GM18861 (cell line): Measurements from ENCODE around the gene ORMDL3.
"Not testable (repeated sequence)": the region's sequence is repeated elsewhere in the genome, so short reads cannot be mapped to it uniquely, and the experiment has no call there.

Experiments
- ATAC-seq: cut with Tn5 transposase; IDR thresholded peaks from one replicate; pipeline ENCODE4 v1.9.1; 2021; ENCODE audit not compliant: unreplicated experiment

ORMDL3 gene

DNA sequence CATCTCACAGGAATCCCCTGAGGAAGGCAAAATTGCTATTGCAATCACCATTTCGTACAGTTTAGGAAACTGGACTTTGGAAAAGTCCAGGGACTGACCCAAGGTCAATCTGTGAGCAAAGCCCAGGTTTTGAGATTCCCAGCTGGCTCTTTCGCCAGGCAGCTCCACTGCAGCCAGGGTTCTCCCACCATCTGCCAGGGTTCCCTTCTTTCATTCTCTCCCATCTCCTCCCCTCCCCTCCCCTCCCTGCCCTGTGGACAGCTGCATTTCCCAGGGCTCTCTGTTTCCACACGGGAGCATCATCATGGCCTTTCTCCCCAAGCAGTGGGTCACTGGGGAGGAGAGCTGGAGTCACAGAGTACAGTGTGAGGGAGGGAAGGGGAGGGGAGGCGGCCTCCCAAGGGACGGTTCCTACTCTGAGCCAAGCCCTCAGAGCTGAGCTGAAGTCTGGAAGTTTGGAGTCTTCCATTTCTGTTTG, 23.5 kb upstream of the ORMDL3 start:
- ATAC-seq: no peak

DNA sequence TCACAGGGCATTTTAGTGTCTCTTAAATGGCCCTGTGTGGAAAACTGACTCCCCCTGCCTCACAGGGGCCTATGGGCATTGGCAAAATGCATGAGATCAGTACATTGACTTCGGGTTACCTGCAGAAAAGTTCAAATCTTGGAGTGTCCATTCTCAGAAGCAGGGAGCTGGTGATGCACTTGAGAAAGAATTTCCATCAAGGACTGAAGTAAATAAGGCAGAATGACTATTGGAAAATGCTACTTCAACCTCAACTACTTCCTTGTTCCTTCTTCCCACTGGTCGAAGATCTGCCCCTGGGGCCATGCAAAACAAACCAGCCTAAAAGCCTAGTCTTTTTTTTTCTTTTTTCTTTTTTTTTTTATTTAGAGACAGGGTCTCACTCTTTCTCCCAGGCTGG, 21.6 kb upstream of the ORMDL3 start:
- ATAC-seq: no peak

DNA sequence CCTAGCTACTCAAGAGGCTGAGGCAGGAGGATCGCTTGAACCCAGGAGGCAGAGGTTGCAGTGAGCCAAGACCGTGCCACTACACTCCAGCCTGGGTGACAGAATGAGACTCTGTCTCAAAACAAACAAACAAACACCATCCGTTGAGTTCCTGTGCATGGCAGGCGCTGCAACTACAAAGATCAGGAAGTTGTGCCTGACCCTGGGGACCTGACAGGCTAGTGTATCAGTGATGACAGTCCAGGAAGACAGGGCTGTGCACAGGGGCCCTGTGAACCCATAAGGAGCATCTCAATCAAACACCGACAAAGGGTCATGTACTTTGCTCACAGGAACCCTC, 21.1 kb upstream of the ORMDL3 start:
- ATAC-seq: not testable (repeated sequence)

DNA sequence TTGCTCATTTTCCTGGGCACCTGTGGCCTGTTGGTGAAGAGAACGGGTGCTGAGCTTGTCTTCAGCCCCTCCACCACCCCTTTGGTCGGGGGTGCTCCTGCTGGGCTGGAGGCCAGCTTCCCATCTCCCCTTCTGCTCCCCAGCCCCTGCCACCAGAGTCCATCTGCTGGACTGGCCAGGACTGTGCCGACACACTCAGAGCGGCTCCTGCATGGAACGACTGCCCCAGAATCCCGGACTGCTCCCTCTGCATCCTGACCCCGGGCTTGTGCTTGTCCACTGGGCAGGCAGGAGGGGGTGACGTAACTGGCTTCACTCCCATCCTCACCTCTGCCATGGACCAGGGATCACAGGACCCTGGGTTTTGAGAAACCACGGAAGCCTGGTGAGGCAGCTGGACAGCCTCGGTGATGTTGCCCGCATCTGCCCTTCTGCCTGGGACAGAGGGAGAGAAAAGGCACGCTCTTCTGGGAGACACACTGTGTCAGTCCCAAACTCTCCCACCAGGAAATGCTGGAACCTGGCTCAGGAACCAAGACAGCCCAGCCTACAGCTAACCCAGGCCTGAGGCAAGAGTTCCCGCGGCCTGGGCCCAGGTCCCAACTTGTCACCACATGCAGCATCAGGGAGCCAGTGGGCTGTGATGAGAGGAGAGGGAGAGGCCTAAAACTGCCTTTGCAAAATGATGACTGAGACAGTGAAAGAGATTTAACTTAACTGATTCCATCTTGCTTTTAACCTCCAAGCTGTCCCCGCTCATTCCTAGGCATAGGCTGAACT, 19.3 kb upstream of the ORMDL3 start:
- ATAC-seq: no peak

DNA sequence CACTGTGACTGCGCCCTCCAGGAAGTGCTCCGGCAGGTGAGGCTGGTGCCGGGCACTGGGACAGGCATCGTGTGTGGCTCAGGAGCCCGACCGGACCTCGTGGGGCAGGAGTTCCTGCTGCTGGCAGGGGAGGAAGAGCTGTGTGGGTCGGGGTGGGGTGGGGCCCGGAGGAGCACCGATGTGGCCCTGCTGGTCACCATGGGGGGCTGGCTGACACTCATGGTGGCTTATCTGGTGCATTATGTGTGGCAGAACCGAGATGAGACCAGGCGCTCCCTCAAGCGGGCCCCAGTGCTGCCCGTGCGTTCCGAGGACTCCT, 17.0 kb upstream of the ORMDL3 start:
- ATAC-seq: no peak

DNA sequence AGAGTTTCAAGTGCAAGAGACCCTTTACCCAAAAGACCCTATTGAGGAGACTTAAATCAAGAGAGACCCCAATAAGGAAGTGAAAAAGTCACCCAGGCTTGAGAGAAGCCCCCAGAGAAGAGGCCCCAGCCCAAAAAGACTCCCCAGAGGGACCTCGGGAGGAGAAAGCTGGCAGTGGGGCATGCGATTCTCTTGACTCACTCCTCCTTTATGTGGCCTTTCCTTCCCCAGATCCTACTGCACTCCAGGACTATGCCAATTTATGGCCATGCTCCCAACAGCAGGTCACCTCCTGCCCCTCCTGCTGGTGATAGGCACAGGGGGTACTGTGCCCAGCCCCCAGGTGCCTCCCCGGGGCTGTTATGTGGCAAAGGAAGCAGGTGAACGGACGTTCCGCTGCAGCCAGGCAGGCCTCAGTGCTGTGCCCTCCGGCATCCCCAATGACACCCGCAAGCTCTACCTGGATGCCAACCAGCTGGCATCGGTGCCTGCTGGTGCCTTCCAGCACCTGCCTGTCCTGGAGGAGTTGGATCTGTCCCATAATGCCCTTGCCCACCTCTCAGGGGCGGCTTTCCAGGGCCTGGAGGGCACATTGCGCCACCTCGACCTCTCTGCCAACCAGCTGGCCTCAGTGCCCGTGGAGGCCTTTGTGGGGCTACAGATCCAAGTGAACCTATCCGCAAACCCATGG, 16.4 kb upstream of the ORMDL3 start:
- no peak for ATAC-seq

DNA sequence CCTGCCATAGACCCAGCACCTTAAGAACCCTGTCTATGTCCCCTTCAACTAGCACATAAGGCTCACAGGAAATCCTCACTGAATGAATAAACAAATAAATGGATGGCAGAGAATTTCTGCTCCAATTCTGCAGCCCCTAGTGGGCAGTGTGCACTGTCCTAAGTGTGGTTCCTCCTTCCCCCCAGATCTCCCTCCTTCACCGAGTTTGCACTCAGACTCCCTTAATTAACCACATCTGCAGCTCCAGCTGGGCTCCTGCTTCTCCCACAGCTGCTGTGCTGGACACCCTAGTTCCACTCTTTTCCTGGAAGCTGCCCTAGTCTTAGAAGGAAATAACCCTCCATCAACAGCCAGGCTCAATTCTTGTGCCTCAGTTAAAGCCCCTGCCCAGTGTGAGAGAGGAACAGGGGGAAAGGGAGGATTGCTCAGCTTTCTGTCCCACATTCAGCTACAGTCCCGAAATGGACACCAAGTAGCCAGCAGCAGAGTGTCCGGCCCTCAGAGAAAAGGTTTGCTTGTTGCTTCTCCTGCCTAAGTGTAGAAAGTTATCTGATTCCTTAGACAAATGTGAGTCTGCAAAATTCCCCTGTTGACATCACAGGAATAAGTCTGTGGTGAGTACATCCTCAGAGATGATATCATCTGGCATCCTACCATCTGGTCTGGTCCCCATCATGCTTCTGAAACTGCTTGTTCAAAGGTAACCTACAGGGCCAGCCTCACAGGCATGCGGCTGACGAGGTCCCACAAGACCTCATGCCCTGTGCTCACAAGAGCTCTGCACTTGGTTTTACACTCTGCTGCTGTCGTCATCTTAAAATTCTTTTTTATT, 12.4 kb upstream of the ORMDL3 start:
- peak; percentile 54 for ATAC-seq

DNA sequence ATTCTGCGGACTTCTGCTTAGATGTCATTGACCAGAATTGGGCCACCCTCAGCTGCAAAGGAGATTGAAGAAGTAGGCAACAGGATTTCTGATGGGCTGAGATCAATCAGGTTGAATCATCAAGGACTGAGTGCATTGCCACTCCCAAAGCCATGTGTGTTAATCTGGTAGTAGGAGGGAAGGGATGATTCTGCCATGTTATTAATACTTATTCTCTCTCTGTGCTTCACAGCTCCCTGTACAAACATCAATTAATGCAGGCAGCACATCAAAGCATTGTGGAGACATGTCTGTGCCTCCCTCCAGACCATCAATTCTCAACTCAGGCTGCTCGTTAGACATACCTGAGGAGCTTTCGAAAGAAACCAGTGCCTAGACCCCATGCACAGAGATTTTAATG, 11.7 kb upstream of the ORMDL3 start:
- ATAC-seq: no peak

DNA sequence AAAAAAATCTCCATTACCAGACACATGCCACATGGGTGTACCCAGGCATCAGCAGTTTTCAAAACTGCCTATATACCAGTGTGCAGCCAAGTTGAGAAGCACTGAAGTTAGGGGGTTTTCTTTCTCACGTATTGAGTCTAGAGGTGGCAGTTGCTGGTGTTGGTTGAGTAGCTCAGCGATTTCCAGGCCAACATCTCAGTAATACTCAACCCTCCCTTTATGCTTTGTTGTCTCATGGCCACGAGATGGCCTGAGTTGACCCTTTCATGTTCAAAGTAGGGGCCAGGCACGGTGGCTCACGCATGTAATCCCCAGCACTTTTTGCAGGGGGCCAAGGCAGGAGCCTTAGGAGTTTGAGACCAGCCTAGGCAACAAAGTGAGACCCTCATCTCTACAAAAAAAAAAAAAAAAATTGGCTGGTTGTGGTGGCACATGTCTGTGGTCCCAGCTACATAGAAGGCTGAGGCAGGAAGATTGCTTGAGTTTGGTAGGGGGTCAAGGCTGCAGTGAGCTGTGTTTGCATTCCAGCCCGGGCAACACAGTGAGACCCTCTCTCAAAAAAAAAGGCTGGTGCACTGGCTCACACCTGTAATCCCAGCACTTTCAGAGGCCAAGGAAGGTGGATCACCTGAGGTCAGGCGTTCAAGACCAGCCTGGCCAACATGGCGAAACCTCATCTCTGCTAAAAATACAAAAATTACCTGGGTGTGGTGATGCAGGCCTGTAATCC, 10.9 kb upstream of the ORMDL3 start:
- ATAC-seq: no peak

DNA sequence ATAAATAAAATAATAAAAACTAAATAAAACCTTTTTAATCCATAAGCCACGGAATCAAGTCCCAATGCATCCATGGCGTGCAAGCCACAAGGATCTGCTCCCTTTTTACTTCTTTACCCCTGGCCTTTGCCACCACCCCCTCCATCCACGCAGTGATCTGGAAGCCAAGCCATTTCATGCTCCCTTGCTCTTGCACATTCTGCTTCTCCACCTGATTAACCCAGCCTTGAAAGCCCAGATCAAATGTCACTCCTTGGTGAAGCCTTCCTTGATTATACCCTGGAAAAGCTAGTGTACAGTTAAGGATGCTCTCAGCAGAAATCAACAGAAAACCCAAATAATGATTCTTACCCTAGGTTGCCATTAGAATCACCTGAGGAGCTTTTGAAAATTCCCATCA, 10.0 kb upstream of the ORMDL3 start:
- ATAC-seq: no peak

DNA sequence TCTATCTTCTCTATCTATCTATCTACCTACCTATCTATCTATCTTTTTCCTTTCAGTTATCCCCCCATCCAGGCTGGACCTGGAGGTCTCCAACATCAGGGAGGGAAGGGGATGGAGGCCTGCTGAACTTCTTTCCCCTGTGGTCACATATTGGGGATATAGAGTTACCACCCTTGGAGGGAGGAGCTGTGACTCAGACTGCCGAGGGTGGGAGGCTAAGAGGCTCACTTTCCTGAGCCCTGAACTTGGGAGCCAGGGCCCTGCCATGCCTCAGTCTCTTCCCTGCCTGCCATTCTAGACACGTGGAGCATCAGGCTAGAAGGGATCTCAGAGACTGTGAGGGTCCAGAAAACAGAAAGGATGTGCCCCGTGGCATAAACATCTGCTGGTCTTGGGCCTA, 8.5 kb upstream of the ORMDL3 start:
- ATAC-seq: no peak

DNA sequence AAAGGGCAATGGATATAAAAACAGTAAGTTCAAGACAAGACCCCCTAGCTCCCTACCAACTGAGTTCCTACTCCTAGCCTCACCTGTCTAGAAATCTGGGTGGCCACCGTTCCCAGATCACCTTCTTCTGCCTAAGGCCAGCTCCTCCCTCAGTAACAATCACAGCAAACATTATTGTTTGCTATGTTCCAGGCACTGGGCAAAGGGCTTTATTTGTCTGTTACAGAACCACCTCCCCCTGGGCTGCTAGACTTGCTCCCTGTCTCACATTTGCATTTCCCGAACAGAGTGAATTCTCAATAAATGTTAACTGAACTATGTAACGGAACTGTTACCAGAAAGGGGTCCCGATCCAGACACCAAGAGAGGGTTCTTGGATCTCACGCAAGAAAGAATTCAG, 6.9 kb upstream of the ORMDL3 start:
- no peak for ATAC-seq

DNA sequence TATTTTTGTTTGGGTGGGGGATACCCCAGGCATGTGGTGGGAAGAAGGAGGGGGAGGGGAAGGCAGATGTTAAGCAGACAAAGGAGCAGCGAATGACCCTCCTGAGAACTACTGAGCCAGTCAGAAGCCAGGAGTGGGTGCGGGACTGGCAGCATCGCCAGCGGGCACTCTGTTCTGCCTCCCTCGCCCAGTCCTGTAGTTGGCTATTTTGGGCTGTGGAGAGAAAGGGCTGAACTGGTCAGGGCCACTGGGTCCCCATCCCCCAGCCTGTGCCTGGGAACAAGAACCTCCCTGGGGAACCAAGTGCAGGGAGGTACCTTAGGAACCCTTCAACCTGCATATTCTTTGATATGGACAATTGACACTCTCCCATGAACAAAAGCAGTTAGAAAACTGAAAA, 6.5 kb upstream of the ORMDL3 start:
- ATAC-seq: no peak

DNA sequence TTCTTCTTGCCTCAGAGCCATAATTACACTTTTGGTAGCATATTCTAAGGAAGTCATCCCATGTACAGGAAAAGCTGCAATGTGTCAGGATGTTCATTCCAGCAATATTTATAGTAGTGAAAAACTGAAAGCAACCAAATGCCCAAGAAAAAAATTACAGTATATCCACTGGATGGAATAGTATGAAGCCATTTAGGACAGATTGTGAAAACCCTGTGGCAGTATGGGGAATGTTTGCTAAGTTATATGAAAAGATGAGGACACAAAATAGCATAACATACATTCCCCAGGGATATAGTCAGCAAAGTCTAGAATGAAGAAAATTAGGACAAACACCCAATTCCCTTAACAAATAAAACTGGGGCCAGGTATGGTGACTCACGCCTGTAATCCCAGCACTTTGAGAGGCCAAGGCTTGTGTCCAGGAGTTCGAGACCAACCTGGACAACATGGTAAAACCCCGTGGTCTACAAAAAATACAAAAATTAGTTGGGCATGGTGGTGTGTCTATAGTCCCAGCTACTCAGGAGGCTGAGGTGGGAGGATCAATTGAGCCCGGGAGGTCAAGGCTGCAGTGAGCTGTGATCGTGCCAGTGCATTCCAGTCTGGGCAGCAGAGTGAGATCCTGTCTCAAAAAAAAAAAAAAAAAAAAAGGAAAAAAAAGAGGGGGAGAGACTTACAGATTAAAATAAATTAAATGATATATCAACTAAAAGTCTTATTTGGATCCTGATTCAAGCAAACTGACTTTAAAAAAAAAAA, 2.4 kb upstream of the ORMDL3 start:
- no peak for ATAC-seq

DNA sequence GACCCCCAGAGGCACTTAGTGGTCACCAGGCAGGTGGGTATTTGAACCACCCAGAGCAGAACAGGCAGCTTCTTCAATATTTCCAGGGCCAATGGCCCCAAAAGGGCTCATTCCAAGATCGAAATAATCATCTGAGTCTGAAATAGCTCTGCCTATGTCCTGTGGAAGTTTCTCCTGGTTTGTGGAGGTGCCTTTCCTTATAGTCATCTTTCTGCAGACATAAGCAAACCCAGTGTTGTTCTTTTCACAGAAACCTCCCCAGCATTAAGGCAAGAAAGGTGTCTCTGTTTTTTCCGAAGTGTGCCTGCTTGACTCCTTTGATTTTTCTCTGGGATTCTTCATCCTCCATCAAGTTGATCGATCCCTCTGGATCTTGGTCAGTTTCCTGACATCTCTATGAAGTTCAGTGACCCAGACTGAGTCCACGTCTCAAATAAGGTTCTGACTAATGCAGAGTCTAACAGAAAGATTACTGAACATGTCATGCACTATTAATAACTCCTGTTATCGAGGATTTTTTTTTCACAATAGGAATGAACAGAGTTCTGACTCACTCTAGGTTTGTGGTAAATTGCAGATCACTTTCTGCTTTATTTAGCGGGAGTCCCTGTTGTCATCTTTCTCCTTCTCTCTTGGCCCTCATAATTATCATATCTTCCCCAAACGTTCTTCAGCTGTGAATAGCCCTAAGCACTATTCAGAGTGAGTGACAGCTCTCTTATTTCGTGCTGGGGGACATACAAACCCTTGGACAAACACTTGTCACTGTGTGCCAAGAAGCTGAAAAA, 1.7 kb upstream of the ORMDL3 start:
- no peak for ATAC-seq

DNA sequence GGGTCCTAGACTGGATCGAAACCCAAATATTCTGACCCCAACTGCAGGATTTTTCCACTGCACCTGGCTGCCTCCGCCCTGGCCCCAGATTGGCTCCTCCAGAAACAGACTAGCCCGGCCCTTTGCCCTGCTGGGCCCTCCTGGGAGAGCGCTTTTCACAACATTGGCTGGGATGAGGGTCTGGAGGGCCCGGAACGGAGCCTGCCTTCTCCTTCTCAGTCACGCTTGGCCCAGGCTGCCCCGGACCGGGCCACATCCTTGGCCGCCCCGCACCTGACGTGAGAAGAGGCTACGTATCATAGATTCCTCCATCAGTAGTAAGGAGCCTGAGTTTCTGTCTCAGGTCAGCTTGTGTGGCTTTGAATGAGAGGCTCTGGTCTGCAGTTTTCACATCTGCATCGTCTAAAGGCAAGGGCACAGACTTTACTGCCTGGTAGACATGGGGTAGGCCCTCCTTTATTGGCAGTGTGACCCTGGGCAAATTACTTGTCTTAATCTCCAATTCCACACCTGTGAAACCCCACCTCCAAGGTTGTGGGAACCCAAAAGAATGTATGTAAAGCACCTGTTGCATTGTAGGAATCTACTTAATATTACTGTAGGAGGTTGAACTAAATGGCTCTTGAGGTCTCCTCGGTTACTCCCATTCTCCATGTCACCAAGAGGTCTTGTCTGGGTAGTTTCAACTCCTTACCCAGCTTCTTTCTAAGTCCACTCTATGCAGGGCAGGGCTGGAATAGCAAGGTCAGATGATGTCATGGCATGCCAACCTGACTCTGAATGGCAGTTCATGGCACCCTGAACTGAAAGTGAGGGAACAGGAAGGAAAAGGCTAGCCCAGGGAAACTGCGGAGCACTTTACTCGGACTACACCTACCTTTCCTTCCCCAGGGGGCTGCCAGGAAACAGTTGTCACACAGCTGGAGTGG, 792 bp upstream of the ORMDL3 start:
- ATAC-seq: peak; percentile 6

DNA sequence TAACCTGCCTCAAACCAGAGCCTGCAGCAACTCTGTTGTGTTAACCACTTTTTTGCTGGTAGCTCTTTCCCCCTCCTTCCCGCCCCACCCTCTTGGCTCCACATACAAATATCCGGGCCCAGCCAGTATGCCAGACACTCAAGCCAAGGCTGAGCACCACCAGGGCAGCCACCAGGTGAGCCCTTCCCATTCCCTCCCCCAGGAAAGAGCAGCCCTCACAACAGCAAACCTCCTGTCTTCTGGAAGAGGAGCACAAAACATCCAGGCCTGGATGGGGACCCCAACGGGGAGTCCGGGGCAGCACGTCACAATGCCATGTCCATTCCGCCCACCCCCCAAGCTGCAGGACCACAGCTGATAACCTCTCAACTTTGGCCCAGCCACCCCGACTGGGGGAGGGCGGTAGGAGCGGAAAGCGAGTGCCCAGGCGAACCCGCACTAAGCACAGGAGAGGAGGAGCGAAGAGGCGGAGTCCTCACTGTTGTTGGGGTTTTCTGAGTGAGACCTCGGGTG, 757 bp downstream of the ORMDL3 start:
- no peak for ATAC-seq

DNA sequence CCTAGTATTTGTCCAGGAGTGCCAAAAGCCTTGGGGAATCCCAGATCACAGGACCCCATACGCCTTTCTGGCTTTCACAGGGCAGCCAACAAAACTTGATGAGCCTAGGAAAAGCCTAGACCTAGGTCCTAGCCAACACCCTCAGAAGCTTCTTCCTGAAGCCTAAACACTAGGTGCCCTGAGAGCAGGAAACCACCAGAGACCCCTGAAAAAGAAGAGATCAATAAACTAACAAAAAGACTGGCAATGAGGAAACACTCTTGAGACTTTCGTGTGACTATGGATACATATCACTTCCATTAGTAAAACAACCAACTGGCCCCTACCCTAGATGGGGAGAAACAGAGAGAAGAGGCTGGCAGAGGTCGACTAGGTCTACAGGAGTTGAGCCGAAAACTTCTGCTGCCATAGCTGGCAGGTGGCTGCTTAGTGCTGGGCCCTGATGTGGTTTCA, 1.2 kb downstream of the ORMDL3 start:
- no peak for ATAC-seq
